Urothelium cell line (cell line): ENCODE results near the gene MYOM3.

Source experiments
- DNase-seq: peaks from one replicate; pipeline ENCODE4 v3.0.0; 2011; ENCODE audit warnings: low spot score, mixed read lengths
- FAIRE-seq: peaks from 2 replicates; lab custom pipeline; 2011; peaks lifted over from hg19 to GRCh38; lab: Jason Lieb, UNC

The MYOM3 gene

DNA sequence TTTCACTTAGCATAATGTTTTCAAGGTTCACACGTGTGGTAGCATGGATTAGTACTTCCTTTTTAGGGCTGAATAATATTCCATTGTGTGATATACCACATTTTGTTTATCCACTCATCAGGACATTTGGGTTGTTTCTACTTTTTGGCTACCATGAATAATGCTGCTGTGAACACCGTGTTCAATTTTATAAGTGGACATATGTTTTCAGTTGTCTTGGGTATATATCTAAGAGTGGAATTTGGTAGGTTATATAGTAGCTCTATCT is 27.2 kb upstream of the MYOM3 start:
- DNase-seq (no peak), FAIRE-seq (no peak)

DNA sequence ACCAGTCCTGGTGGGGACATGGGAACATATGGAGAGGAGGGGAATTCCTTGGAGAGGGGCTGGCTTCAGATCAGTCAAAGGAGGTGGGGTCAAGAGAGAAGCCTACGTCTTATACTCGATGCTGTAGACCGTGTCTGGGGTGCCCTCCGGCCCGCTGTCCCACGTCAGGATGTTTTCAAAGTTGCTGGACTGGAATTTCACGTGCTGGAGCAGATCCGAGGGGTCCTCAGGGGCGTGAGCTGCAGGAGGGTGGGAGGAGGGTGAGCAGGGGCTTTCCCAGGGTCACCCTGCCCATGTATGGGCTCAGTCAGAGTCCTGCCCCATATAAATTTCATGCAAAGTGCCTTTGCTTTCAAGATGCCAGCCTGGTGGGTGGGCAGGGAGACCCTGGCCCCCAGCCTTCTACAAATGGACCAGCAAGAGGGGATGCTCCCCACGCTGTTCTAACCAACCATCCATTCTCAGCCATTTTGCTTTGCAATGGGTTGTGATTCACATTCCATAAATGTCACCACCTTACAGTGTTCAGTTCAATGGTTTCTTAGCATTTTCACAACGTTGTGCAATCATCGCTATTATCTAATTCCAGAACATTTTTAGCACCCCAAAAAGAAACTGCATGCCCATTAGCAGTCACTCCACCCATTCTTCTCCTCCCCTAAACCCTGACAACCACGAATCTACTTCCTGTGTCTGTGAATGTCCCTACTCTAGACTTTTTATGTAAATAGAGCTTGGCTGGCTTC is 26.7 kb upstream of the MYOM3 start:
- FAIRE-seq (no peak), DNase-seq (no peak)

DNA sequence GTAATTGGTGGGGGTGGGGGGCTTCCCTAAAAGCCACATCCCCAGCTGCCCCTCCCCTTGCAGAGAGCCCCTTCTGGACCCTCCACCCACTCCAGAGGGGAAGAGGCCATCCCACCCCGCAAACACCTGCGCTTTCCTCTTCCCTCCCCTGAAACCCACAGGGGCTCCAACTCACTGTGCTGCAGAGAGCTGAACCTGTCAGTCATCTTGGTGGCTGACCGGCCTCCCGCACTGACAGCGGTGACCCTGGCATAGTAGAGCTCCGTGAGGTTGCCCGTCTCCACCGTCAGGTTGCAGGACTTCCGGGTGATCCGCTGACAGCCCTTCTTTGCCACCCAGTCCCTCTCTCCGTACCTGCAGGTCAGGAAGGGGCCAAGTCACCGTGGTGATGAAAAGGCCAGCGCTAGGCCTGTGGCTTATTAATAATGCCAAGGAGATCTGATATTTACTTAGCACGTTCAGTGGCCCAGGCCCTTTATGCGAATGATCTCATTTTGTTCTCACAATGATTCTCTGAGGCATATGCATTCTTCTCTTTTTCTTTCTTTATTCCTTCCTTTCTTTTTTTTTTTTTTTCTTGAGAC is 25.1 kb upstream of the MYOM3 start:
- no peak for FAIRE-seq
- DNase-seq, result no peak

- no peak for FAIRE-seq
- DNase-seq, result no peak
Measured at GRCh38 chr1:24134376-24134775, 22.4 kb upstream of the MYOM3 start.

- no peak for FAIRE-seq
- no peak for DNase-seq
Measured at GRCh38 chr1:24133819-24134218, 21.9 kb upstream of the MYOM3 start.

- DNase-seq (no peak), FAIRE-seq (no peak)
Measured at GRCh38 chr1:24130385-24130784, 18.4 kb upstream of the MYOM3 start.

DNA sequence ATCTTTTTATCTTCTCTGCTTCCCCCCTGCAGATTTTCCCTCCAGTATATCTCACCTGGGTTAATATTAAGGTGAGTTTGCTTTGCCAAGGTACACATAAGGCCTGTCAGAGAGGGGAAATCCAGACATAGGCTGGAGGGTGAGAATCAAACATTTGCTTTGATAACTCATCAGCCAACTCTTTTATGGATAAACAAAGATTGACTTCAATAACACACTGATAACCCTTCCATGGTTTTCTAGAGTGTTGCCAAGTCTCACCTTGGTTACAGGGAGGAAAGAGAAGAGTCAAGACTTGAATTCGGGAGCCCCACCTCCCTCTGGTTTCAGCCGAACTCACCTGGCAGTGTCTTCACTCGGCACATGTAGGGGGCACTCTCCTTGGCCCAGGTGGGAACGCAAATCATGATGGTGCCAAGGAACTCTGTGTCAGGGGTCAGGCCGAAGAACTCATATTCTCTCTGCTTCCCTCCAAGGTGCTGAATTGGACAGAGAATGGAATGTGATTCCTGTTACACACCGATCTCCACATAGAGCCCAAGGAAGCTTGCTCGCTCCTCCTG is 15.9 kb upstream of the MYOM3 start:
- FAIRE-seq (no peak), DNase-seq (no peak)

- FAIRE-seq, result no peak
Measured at GRCh38 chr1:24127134-24127800, 15.3 kb upstream of the MYOM3 start.

GRCh38 chr1:24126672-24127023 is 14.7 kb upstream of the MYOM3 start:
- no peak for DNase-seq
- no peak for FAIRE-seq

More at GRCh38 chr1:24127134-24127800, 15.3 kb upstream of the MYOM3 start:
- no peak for DNase-seq

- DNase-seq (no peak), FAIRE-seq (no peak)
Measured at GRCh38 chr1:24126018-24126671, 14.2 kb upstream of the MYOM3 start.

- DNase-seq (no peak), FAIRE-seq (no peak)
Measured at GRCh38 chr1:24125456-24125855, 13.5 kb upstream of the MYOM3 start.

DNA sequence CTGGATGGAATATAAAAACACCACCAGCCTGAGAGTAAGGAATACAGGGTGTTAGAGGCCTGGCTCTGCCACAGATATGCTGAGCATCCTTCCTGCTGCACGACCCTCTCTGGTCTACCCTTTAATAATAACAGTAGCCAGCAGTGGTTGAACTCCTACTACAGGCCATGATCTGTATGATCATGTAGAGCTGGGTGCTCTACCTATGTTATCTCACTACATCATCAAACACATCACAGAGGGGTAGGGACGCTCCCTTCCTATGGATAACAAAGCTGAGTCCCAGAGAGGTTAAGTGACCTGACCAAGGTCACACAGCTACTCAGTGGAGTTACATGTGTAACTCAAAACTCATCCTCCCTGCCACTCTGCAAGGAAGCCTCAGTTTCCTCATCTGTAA is 13.0 kb upstream of the MYOM3 start:
- FAIRE-seq (no peak), DNase-seq (no peak)

GRCh38 chr1:24123611-24124010 is 11.7 kb upstream of the MYOM3 start:
- DNase-seq (no peak), FAIRE-seq (no peak)

DNA sequence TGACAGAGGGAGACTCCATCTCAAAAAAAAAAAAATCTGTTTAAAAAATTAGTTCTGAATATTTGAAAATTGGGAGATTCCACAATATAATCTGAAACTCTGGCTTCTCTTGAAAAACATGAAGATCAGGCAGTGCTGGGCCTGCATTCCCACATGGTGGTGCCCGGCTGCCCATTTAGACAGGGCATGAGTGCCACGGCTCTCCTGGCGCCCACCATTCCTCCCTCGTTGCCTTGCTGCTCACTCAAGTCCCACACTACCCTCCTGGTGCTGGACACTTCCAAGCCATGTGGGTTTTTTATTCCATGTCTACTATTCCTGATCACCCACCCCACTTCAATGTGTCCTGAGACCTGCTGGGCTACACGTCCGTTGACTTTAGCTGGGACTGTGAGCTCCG is 10.8 kb upstream of the MYOM3 start:
- FAIRE-seq (no peak), DNase-seq (no peak)

GRCh38 chr1:24121406-24121805 is 9.5 kb upstream of the MYOM3 start:
- no peak for DNase-seq
- no peak for FAIRE-seq

- FAIRE-seq (no peak), DNase-seq (no peak)
Measured at GRCh38 chr1:24120965-24121364, 9.0 kb upstream of the MYOM3 start.

DNA sequence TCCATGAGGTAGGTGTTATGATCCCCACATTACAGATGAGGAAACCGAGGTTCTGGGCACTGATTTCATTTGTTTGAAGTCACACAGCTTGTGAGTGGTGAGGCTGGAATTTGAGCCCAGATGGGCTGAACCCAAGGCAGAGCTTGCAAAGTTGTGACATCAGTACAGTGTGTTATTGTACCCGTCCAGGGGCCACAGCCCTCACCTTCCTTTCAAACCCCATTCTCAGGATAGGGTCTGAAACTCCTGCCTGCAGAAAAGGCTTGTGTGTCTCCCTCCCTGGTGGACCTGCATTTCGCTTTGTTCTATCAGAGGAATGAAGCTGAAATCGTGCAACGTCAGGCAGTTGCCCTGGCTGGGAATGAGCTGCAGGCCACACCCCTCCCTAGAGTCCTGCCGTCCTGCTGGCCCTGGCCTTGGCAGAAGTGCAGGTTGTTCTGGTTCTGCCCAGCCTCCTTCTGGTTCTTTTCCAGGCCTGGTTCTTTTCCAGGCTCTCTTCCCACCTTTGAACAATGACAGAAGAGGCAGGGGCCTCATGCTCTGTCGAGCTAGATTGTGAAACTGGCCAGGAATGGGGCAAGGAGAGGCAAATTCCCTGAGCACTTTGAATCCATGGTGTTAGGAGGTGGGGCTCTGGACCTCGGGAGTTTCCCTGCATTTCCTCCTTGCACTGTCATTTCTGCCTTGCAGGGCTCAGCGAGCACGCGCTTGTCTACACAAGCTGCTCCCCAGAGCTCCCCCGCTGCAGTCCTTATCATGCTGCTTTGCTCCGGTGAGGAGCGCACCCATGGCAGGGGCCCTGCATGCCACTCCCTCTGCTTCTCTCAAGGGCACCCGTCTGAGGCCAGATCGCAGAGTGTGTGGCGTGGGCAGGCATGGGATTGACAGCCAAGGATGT is 8.2 kb upstream of the MYOM3 start:
- FAIRE-seq, result no peak

DNA sequence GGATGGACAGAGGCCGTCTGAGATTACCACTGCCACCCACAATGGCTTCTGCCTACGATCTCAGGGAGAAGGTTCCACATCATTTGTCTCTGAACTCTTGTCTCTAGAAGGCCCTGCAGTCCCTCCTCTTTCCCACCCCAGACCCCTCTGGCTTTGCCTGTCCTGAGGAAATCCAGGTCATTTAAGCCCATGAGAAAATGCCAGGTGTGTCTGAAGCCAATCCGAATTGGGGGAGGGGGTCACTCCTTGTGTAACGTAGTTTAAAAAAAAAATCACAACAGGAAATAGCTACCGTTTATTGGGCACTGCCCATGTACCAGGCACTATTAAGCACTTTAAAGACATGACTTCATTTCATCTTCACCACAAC is 7.5 kb upstream of the MYOM3 start:
- DNase-seq (no peak), FAIRE-seq (no peak)

More for the DNA sequence above, 8.2 kb upstream of the MYOM3 start:
- no peak for DNase-seq

DNA sequence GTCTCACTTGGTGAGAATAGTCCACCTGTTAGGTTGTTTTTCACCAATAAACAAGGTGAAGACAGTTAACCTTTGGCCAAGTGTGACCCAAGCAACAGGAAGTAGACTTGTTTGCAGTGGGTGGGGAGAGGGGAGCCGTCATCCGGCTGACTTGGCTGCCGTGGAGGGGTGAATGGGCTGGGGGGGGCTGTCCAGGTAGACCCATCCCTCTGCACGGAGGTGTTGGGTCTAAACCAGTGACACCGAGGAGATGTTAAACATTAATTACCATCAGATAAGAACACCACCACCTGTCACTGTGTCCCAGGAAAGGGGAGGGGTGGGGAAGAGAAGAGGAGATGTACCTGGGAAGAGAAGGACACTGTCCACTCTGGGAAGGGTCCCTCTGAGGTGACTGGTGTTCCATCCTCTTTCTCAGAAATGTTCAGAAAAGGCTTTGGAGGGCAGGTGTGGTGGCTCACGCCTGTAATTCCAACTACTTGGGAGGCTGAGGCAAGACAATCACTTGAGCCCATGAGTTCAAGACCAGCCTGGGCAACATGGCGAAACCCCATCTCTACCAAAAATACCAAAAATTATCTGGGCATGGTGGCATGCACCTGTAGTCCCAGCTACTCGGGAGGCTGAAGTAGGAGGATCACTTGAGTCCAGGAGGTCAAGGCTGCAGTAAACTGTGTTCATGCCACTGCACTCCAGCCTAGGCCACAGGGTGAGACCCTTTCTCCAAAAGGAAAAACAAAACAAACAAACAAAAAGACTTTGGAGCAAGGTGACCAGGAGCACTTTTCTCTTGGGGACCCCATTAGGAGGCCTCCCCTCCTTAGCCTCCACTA is 6.7 kb upstream of the MYOM3 start:
- no peak for DNase-seq
- FAIRE-seq, result no peak
